Measurements from ENCODE around the gene PKD1L1.
"Not testable (repeated sequence)": the region's sequence is repeated elsewhere in the genome, so short reads cannot be mapped to it uniquely, and the experiment has no call there.

The PKD1L1 gene

GRCh38 chr7:47815867-47816266, 132.4 kb downstream of the PKD1L1 start:
- DNase-seq (ENCODE audit: low spot score) = no peak

- DNase-seq (ENCODE audit: low spot score) = no peak
Measured at GRCh38 chr7:47814905-47815613, 133.2 kb downstream of the PKD1L1 start.

GRCh38 chr7:47813620-47814260, 134.5 kb downstream of the PKD1L1 start:
- no peak for DNase-seq (ENCODE audit: low spot score)

- no peak for DNase-seq (ENCODE audit: low spot score)
Measured at GRCh38 chr7:47812429-47813136, 135.7 kb downstream of the PKD1L1 start.

GRCh38 chr7:47811632-47812380, 136.5 kb downstream of the PKD1L1 start:
- no peak for DNase-seq (ENCODE audit: low spot score)

GRCh38 chr7:47809387-47809786, 138.9 kb downstream of the PKD1L1 start:
- DNase-seq (ENCODE audit: low spot score) = no peak

GRCh38 chr7:47808321-47808720, 139.9 kb downstream of the PKD1L1 start:
- no peak for DNase-seq (ENCODE audit: low spot score)

GRCh38 chr7:47807756-47808155, 140.5 kb downstream of the PKD1L1 start:
- DNase-seq (ENCODE audit: low spot score) = no peak

GRCh38 chr7:47807126-47807525, 141.1 kb downstream of the PKD1L1 start:
- no peak for DNase-seq (ENCODE audit: low spot score)

GRCh38 chr7:47806701-47807103, 141.6 kb downstream of the PKD1L1 start:
- no peak for DNase-seq (ENCODE audit: low spot score)

- DNase-seq (ENCODE audit: low spot score) = no peak
Measured at GRCh38 chr7:47804767-47805545, 143.3 kb downstream of the PKD1L1 start.

- DNase-seq (ENCODE audit: low spot score) = no peak
Measured at GRCh38 chr7:47803846-47804245, 144.4 kb downstream of the PKD1L1 start.

GRCh38 chr7:47803025-47803424, 145.2 kb downstream of the PKD1L1 start:
- no peak for DNase-seq (ENCODE audit: low spot score)

- no peak for DNase-seq (ENCODE audit: low spot score)
Measured at GRCh38 chr7:47801423-47801822, 146.8 kb downstream of the PKD1L1 start.

- DNase-seq (ENCODE audit: low spot score) = no peak
Measured at GRCh38 chr7:47799524-47799923, 148.7 kb downstream of the PKD1L1 start.

- no peak for DNase-seq (ENCODE audit: low spot score)
Measured at GRCh38 chr7:47796347-47796746, 151.9 kb downstream of the PKD1L1 start.

- no peak for DNase-seq (ENCODE audit: low spot score)
Measured at GRCh38 chr7:47795631-47796030, 152.6 kb downstream of the PKD1L1 start.

- not testable (repeated sequence) for DNase-seq (ENCODE audit: low spot score)
Measured at GRCh38 chr7:47795126-47795525, 153.1 kb downstream of the PKD1L1 start.

GRCh38 chr7:47794016-47794415, 154.2 kb downstream of the PKD1L1 start:
- no peak for DNase-seq (ENCODE audit: low spot score)

GRCh38 chr7:47793186-47793585, 155.1 kb downstream of the PKD1L1 start:
- DNase-seq (ENCODE audit: low spot score) = not testable (repeated sequence)

GRCh38 chr7:47792521-47793121, 155.6 kb downstream of the PKD1L1 start:
- no peak for DNase-seq (ENCODE audit: low spot score)

Measured in SW480 (cell line).